ENCODE measurements around the gene FOXD4L1. TPM values are rescaled to one million over a fixed set of nuclear protein-coding genes. Genes with fewer than 3 reads are reported as not detected.
A peak's percentile ranks its signal among the peaks of the same experiment; 100 is the strongest.
"Not testable (repeated sequence)": the region's sequence is repeated elsewhere in the genome, so short reads cannot be mapped to it uniquely, and the experiment has no call there.

Gene FOXD4L1
- total RNA-seq, 2 experiments from 2014 or later: 0.10 TPM; not detected in 1

DNA sequence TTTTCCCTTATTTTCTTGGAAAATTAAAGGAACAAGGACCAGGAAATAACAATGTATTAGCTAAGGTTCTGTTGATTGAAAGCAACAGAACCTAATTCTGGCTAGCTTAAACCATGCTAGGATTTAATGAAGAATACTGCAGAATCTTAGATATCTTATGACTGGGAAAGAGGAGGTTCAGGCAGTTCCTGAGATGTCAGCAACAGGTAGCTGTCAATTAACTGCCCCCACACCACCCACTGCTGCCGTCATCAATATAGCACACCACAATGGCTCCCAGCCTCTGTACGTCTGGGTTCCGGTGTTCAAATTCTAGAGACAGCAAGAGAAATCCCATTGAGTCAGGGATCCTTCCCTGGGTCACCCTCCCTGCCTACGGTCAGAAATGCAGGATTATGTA lies 34.5 kb downstream of the FOXD4L1 start:
- H3K9me3 Mint-ChIP-seq; DNase-seq; H3K4me3 Mint-ChIP-seq; CTCF ChIA-PET; H3K27ac Mint-ChIP-seq; H3K27me3 Mint-ChIP-seq (ENCODE audit: low read depth); H3K4me1 Mint-ChIP-seq (ENCODE audit: low read depth); H3K36me3 Mint-ChIP-seq (ENCODE audit: low read depth); intact Hi-C loops (cut with micrococcal nuclease): not testable (repeated sequence)

DNA sequence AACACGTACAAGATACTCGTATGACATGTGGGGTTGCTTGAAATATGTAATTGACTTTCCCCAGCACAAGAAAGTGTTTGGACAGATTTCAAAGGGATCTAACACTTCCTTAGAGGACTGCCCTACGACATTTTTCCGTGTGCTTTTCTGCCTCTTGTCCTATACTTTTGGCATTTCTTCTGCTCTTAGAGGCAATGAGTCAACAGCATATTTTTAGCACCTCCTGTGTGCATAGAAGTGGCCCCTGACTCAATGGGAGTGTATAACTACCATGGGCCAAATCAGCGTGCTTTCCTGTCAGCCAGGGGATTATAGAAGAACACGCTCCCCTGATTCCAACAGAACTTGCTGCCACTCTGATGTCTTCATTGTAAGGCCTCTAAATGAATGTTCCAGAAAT lies 38.1 kb downstream of the FOXD4L1 start:
- H3K27ac Mint-ChIP-seq; CTCF ChIA-PET; H3K4me1 Mint-ChIP-seq (ENCODE audit: low read depth); H3K9me3 Mint-ChIP-seq; DNase-seq; H3K4me3 Mint-ChIP-seq; H3K36me3 Mint-ChIP-seq (ENCODE audit: low read depth); H3K27me3 Mint-ChIP-seq (ENCODE audit: low read depth); intact Hi-C loops (cut with micrococcal nuclease): not testable (repeated sequence)

DNA sequence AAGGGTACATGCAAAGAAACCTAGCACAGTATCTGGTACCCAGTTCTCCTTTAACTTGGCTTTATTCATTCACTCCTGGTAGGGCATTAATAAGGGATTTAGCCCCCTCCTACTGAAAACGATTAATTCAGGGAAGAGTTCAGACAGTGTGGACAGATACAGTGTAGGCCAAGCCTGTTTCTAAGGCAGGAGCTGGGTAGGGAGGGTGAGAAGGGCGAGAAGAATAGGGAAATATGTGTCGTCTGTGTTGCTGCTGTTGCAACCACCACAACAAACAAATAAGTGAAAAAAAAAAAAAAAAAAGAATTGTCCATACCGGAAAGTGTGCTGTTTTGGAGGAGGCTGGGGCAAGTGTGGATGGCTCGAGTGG lies 42.4 kb downstream of the FOXD4L1 start:
- H3K36me3 Mint-ChIP-seq (ENCODE audit: low read depth); H3K9me3 Mint-ChIP-seq; intact Hi-C loops (cut with micrococcal nuclease); DNase-seq; H3K27ac Mint-ChIP-seq; CTCF ChIA-PET; H3K4me1 Mint-ChIP-seq (ENCODE audit: low read depth): not testable (repeated sequence)
- Mint-ChIP-seq H3K27me3 (ENCODE audit: low read depth) (peaks cover 11% of the 10 kb centered on the region), H3K4me3 (peak overlapping the region; percentile 69)

DNA sequence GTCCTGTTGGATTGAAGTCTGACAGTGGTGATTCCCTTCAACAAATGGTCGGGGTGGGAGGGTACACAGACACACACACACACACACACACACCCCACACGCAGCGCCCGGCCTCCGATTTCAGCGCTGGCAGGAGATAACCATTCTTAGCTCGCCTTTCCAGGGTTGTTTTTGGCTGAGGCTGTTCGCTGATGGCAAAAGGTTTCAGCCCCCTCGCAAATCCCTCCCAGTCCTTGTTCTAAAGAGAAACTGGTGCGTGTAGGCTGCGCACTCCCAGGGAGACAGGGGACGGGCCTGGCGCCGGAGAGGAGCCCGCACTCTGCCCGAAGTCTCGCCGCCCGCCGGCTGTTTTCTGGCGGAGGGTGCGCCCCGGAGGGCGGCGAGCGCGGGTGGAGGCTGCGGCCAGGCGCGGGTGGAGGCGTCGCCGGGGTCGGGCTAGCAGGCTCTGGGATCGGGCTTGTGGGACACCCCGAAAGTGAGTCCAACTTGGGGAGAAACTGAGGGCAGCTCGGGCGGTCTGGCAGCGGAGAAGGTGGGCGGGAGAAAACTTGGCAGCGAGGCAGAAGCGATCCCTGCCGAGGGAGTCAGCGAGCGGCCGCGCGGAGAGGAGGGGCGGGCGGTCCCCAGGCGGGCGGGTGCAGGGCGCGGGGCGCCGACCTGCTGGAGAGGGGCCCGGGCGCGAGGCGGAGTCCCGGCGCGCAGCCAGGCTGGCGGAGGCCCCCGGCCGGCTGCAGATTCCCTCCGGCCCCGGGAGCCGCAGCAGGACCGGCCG lies 42.9 kb downstream of the FOXD4L1 start:
- H3K27ac Mint-ChIP-seq; H3K36me3 Mint-ChIP-seq (ENCODE audit: low read depth); H3K9me3 Mint-ChIP-seq; H3K4me1 Mint-ChIP-seq (ENCODE audit: low read depth); intact Hi-C loops (cut with micrococcal nuclease); CTCF ChIA-PET: not testable (repeated sequence)
- peak; percentile 11 for DNase-seq
- H3K27me3 Mint-ChIP-seq (ENCODE audit: low read depth): peaks cover 11% of the 10 kb centered on the region
- H3K4me3 Mint-ChIP-seq: peak overlapping the region; percentile 69

DNA sequence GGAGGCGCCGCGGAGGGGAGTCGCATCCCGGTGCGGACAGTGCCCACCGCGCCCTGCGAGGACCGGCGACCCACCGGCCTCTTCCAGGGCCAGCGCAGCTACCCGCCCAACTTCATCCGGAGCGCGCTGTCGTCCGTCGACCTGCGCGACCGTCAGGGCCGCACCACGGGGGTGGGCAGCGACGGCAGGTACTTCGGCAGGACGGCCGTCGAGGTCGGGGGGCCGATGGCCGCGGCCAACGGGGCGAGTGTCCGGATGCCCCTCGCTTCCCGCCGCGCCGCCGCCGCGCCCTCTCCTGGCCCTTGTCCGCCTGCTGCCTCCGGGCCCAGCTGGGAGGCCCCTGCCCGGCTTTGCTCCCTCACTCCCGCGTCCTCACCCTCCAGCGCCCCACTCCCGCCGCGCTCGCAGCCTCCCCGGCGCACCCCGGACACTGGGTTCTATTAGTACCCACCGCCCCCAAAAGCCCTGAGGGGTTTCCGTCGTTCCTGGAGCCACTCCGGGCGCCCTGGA lies 43.6 kb downstream of the FOXD4L1 start:
- CTCF ChIA-PET; H3K4me1 Mint-ChIP-seq (ENCODE audit: low read depth); H3K9me3 Mint-ChIP-seq; H3K36me3 Mint-ChIP-seq (ENCODE audit: low read depth); intact Hi-C loops (cut with micrococcal nuclease); H3K27ac Mint-ChIP-seq: not testable (repeated sequence)
- peak overlapping the region; percentile 62 for H3K4me3 Mint-ChIP-seq
- DNase-seq: peak; percentile 3
- peaks cover 11% of the 10 kb centered on the region for H3K27me3 Mint-ChIP-seq (ENCODE audit: low read depth)

DNA sequence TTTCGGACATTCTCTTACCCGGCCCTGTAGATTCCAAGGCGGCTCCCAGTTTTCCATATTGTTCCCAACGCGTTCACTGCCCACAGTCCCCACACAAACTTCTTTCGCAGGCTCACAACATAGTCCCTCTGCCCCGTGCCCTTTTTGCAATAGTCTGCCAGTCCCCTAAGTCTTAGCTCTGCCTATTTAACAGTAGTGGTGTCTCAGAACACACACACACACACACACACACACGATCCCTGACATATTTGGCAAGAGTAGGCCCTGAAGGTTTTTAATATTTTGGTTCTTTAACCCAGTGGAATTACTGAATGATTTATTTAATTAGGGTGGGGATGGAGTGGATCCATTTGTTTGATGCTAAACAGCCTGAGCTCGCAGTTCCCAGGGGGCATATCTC lies 44.1 kb downstream of the FOXD4L1 start:
- Mint-ChIP-seq H3K27me3 (ENCODE audit: low read depth) (peaks cover 11% of the 10 kb centered on the region), H3K4me3 (peak overlapping the region; percentile 62)
- DNase-seq; CTCF ChIA-PET; intact Hi-C loops (cut with micrococcal nuclease); H3K36me3 Mint-ChIP-seq (ENCODE audit: low read depth); H3K4me1 Mint-ChIP-seq (ENCODE audit: low read depth); H3K9me3 Mint-ChIP-seq; H3K27ac Mint-ChIP-seq: not testable (repeated sequence)

Other genes starting within 250 kb of the FOXD4L1 start
- 1 to 10 TPM; 2.0 to 2.8 TPM for gene PAX8, start 219.7 kb upstream of the FOXD4L1 start, total RNA-seq
- 10 to 100 TPM; 27.2 to 34.2 TPM for gene ZNG1B, start 61.0 kb upstream of the FOXD4L1 start, total RNA-seq
- gene RABL2A, start 128.6 kb downstream of the FOXD4L1 start, total RNA-seq: 1 to 10 TPM; 9.2 TPM

Data from activated naive CD4-positive, alpha-beta T cell treated with anti-CD3 and anti-CD28 coated beads for 36 hours (primary cell).